ENCODE data around the gene SLC6A20.
A peak's percentile ranks its signal among the peaks of the same experiment; 100 is the strongest.

Gene SLC6A20

GRCh38 chr3:45778761-45779201 lies 17.6 kb downstream of the SLC6A20 start:
- DNase-seq (ENCODE audit: low read depth) = no peak

GRCh38 chr3:45777746-45778386 lies 18.5 kb downstream of the SLC6A20 start:
- no peak for DNase-seq (ENCODE audit: low read depth)

GRCh38 chr3:45777111-45777745 lies 19.1 kb downstream of the SLC6A20 start:
- DNase-seq (ENCODE audit: low read depth) = no peak

GRCh38 chr3:45776611-45777010 lies 19.7 kb downstream of the SLC6A20 start:
- DNase-seq (ENCODE audit: low read depth) = no peak

GRCh38 chr3:45776301-45776595 lies 20.1 kb downstream of the SLC6A20 start:
- DNase-seq (ENCODE audit: low read depth) = no peak

- DNase-seq (ENCODE audit: low read depth) = no peak
Measured at GRCh38 chr3:45775571-45776300, 20.6 kb downstream of the SLC6A20 start.

GRCh38 chr3:45774581-45775521 lies 21.5 kb downstream of the SLC6A20 start:
- no peak for DNase-seq (ENCODE audit: low read depth)

- DNase-seq (ENCODE audit: low read depth) = no peak
Measured at GRCh38 chr3:45773714-45774449, 22.5 kb downstream of the SLC6A20 start.

GRCh38 chr3:45773072-45773471 lies 23.3 kb downstream of the SLC6A20 start:
- no peak for DNase-seq (ENCODE audit: low read depth)

- DNase-seq (ENCODE audit: low read depth) = no peak
Measured at GRCh38 chr3:45772341-45773035, 23.8 kb downstream of the SLC6A20 start.

GRCh38 chr3:45771831-45772230 lies 24.5 kb downstream of the SLC6A20 start:
- DNase-seq (ENCODE audit: low read depth) = no peak

- DNase-seq (ENCODE audit: low read depth) = no peak
Measured at GRCh38 chr3:45771166-45771775, 25.1 kb downstream of the SLC6A20 start.

GRCh38 chr3:45765958-45766357 lies 30.4 kb downstream of the SLC6A20 start:
- no peak for DNase-seq (ENCODE audit: low read depth)

- DNase-seq (ENCODE audit: low read depth) = no peak
Measured at GRCh38 chr3:45765266-45765851, 31.0 kb downstream of the SLC6A20 start.

GRCh38 chr3:45763303-45763675 lies 33.0 kb downstream of the SLC6A20 start:
- no peak for DNase-seq (ENCODE audit: low read depth)

GRCh38 chr3:45762647-45763302 lies 33.6 kb downstream of the SLC6A20 start:
- no peak for DNase-seq (ENCODE audit: low read depth)

- DNase-seq (ENCODE audit: low read depth) = no peak
Measured at GRCh38 chr3:45761831-45762230, 34.5 kb downstream of the SLC6A20 start.

- DNase-seq (ENCODE audit: low read depth) = peak; percentile 9
Measured at GRCh38 chr3:45760878-45761711, 35.2 kb downstream of the SLC6A20 start.

GRCh38 chr3:45759851-45760250 lies 36.5 kb downstream of the SLC6A20 start:
- DNase-seq (ENCODE audit: low read depth) = no peak

Measured in activated T-helper 9 cell treated with anti-CD3 and anti-CD28 coated beads, Interleukin-2, amount 50 U/mL, for 16 hours (primary cell).